Gastrocnemius medialis (tissue), 4 donors: ENCODE measurements around the gene KAZN. TPM values are rescaled to one million over a fixed set of nuclear protein-coding genes. Genes with fewer than 3 reads are reported as not detected.

Experiments
- ATAC-seq, 2 donors: fragments of 150-250 bp; one replicate each; pipeline ENCODE4 v1.9.1; 2016
- DNase-seq, 2 donors: peaks; one replicate each; pipeline ENCODE4 v3.0.0-alpha.2; 2019
- H3K27ac ChIP-seq, 4 donors: fragments of 200-600 bp; sonication (generic); 1 replicate in 1 of 4; 2 replicates in 3 of 4; pipeline ENCODE4 v1.5.1; 2016 to 2018; ENCODE audit warnings: mild to moderate bottlenecking in 2 of 4, moderate library complexity in 1 of 4
- H3K27me3 ChIP-seq, 3 donors: fragments of 200-600 bp; sonication (generic) in 2 of 3; 1 replicate in 1 of 3; 2 replicates in 2 of 3; pipeline versions ENCODE4 v1.5.1 to v1.6.0; 2016 to 2019; ENCODE audit warnings: mild to moderate bottlenecking in 1 of 3, moderate library complexity in 1 of 3
- H3K36me3 ChIP-seq, 2 donors: fragments of 200-600 bp; sonication (generic) in 1 of 2; one replicate each; pipeline ENCODE4 v1.5.1; 2017 to 2018
- H3K4me1 ChIP-seq, 2 donors: fragments of 200-600 bp; sonication (generic) in 1 of 2; one replicate each; pipeline ENCODE4 v1.5.1; 2016 to 2017; ENCODE audit warnings: mild to moderate bottlenecking in 2 of 2
- H3K4me3 ChIP-seq, 4 donors: fragments of 200-600 bp; sonication (generic) in 3 of 4; 1 replicate in 1 of 4; 2 replicates in 3 of 4; pipeline ENCODE4 v1.5.1; 2016 to 2019; ENCODE audit warnings: mild to moderate bottlenecking in 2 of 4
- H3K9me3 ChIP-seq, 3 donors: fragments of 200-600 bp; sonication (generic) in 2 of 3; 1 replicate in 1 of 3; 2 replicates in 2 of 3; pipeline ENCODE4 v1.5.1; 2016 to 2019
- CTCF ChIP-seq, 5 experiments: fragments of 450-650 bp in 3 of 5; fragments of 200-600 bp in 2 of 5; sonication (generic) in 2 of 5; IDR thresholded peaks in 4 of 5; conservative IDR thresholded peaks in 1 of 5; 1 replicate in 4 of 5; 2 replicates in 1 of 5; pipeline ENCODE4 v1.5.1; 2016 to 2019; ENCODE audit warnings: antibody characterized with exemption in 5 of 5, mild to moderate bottlenecking in 3 of 5, moderate library complexity in 3 of 5
- POLR2A ChIP-seq, 2 donors: fragments of 450-650 bp; IDR thresholded peaks; one replicate each; pipeline ENCODE4 v1.6.1; 2017; ENCODE audit warnings: antibody characterized with exemption in 2 of 2, mild to moderate bottlenecking in 2 of 2, moderate library complexity in 2 of 2
- in situ Hi-C, 4 donors: fragments of 200-750 bp; cut with MboI; loops; one replicate each; pipeline versions ENCODE4 v1.15.0 to v1.8.0; 2017; ENCODE audit warnings: low sequenced_read_pairs in 4 of 4
- intact Hi-C: fragments of 100-400 bp; cut with DNase I; formaldehyde crosslinking; loops from one replicate; pipeline ENCODE4 v1.15.1; 2023; ENCODE audit warnings: low total_unique reads
- total RNA-seq, 4 donors: library from RNA; depleted of rRNA; stranded (reverse); fragments of >200 nt; gene quantifications; one replicate each; pipeline versions ENCODE4 v1.1.0 to v1.2.3, GENCODE V29; 2016

The KAZN gene
- total RNA-seq, 4 donors from 2014 or later = 0.05 to 2.2 (median 1.00) TPM

- in situ Hi-C loops (no loop called here), intact Hi-C loops (no loop called here)
- H3K27ac ChIP-seq = no peak overlapping the region
- DNase-seq (no peak), ATAC-seq (no peak)
- TF ChIP-seq POLR2A (IDR thresholded peaks at IDR 0.05) = no peak
- TF ChIP-seq CTCF (IDR thresholded peaks at IDR 0.05 in 4 of 5, conservative IDR thresholded peaks at IDR 0.05 in 1 of 5) = no peak
- peaks cover 0 to 5% (median 0%) of the 10 kb centered on the region in 3 donors for H3K27me3 ChIP-seq
- no peak overlapping the region for H3K4me3 ChIP-seq
- no peaks in the 10 kb centered on the region for H3K36me3 ChIP-seq
- H3K4me1 ChIP-seq = no peaks in the 10 kb centered on the region
- H3K9me3 ChIP-seq = no peaks in the 10 kb centered on the region
Observed at GRCh38 chr1:14939527-14940284, 341.2 kb downstream of the KAZN start.

- Histone ChIP-seq H3K36me3 (no peaks in the 10 kb centered on the region), H3K4me1 (peaks cover 0 to 2% of the 10 kb centered on the region in 2 donors), H3K27me3 (peaks cover 0 to 5% (median 0%) of the 10 kb centered on the region in 3 donors), H3K27ac (no peak overlapping the region), H3K9me3 (no peaks in the 10 kb centered on the region), H3K4me3 (no peak overlapping the region)
- no peak for DNase-seq
- intact Hi-C loops = no loop called here
- TF ChIP-seq CTCF (IDR thresholded peaks at IDR 0.05 in 4 of 5, conservative IDR thresholded peaks at IDR 0.05 in 1 of 5) (no peak), POLR2A (IDR thresholded peaks at IDR 0.05) (no peak)
- no peak for ATAC-seq
- in situ Hi-C loops = no loop called here
Observed at GRCh38 chr1:14940285-14940870, 341.9 kb downstream of the KAZN start.

- ATAC-seq (no peak), DNase-seq (no peak)
- H3K27me3 ChIP-seq = peaks cover 0 to 5% (median 0%) of the 10 kb centered on the region in 3 donors
- in situ Hi-C loops = no loop called here
- no peaks in the 10 kb centered on the region for H3K36me3 ChIP-seq
- H3K4me1 ChIP-seq = peaks cover 3 to 5% of the 10 kb centered on the region in 2 donors
- TF ChIP-seq CTCF (IDR thresholded peaks at IDR 0.05 in 4 of 5, conservative IDR thresholded peaks at IDR 0.05 in 1 of 5) (no peak), POLR2A (IDR thresholded peaks at IDR 0.05) (no peak)
- intact Hi-C loops = no loop called here
- H3K4me3 ChIP-seq = no peak overlapping the region
- H3K27ac ChIP-seq = no peak overlapping the region
- no peaks in the 10 kb centered on the region for H3K9me3 ChIP-seq
Observed at GRCh38 chr1:14941864-14942263, 343.4 kb downstream of the KAZN start.

- Histone ChIP-seq H3K4me3 (peak overlapping the region in 1 of 4 donors; percentile 17), H3K27ac (peak overlapping the region in 2 of 4 donors; percentile 49 to 52), H3K9me3 (no peaks in the 10 kb centered on the region), H3K27me3 (peaks cover 0 to 3% (median 0%) of the 10 kb centered on the region in 3 donors), H3K4me1 (peaks cover 3 to 5% of the 10 kb centered on the region in 2 donors), H3K36me3 (no peaks in the 10 kb centered on the region)
- intact Hi-C loops (no loop called here), in situ Hi-C loops (no loop called here)
- DNase-seq (no peak), ATAC-seq (no peak)
- TF ChIP-seq CTCF (IDR thresholded peaks at IDR 0.05 in 4 of 5, conservative IDR thresholded peaks at IDR 0.05 in 1 of 5) = no peak
- TF ChIP-seq POLR2A (IDR thresholded peaks at IDR 0.05) = no peak
Observed at GRCh38 chr1:14944471-14944985, 346.0 kb downstream of the KAZN start.
